Hindlimb muscle (tissue), 1 donor: ENCODE data around the gene FBXW11. TPM values are rescaled to one million over a fixed set of nuclear protein-coding genes. Genes with fewer than 3 reads are reported as not detected.
"Not testable (repeated sequence)": the region's sequence is repeated elsewhere in the genome, so short reads cannot be mapped to it uniquely, and the experiment has no call there.

Experiments
- DNase-seq: peaks from one replicate; pipeline ENCODE4 v3.0.0-alpha.2; 2013
- polyA plus RNA-seq: library from polyadenylated mRNA; unstranded; fragments of 120-200 nt; gene quantifications from one replicate; pipeline ENCODE4 v1.2.1, GENCODE V29; 2013; ENCODE audit not compliant: insufficient read length

Gene FBXW11
- polyA plus RNA-seq, 1 donor, result 34.5 TPM

DNA sequence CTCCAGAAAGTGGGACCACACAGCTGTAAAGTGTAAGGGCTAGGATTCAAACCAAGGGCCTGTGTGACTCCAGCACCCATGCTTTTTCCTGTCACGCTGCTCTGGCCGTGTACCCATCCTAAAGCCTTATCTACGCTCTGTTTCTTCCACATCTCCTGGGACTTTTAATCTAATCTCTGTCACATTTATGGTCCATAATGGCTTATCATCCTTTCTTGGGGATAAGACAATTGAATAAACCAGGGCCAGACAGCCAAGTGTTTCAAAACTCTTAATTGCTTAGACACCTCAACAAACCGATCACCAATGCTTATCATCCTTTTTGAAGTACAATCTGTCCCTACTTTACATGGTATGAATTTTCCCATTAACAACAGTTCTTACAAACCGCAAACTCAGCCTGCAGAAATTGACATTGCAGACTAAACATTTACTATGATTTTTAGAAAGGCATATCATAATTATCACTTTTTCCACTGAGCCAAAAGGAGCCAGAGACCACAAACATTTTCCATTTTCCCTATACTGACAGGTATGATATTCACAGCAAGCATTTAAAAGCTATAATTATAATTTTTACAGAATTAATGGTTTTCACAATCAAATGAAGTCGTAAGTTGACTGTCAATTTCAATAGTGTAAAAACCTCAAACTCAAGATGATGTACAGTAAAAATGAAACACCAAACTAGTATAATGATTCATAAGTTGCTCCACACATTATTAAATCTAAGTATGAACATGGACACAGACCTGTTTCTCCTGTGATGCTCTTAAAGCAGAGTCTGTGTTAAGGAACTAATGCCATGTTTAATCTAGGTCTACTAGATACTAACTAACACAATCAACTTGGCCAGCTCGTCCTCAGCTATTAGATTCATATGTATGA lies 99.5 kb downstream of the FBXW11 start:
- DNase-seq, result no peak

DNA sequence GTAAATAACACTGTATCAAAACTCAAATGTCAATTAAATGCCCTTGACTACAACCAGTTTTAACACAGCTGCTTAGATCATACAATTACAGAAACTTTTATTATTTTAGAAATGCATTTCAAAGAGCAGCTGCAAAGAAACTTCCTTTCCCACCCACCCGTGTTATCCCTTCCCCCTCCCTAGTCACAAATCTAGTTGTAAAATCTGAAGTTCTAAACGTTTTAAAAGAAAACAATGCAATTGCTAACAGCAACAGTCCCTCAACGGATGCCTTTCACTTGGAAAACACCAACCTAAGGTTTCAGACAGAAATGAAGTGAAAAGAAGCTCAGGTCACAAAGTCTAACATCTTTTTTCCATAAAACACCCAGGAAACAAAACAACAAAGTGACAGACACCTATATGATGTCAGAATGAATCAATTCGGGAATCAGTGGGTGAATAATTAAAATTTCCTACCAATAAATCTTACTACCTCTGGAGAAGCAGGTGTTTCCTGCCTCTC lies 100.3 kb downstream of the FBXW11 start:
- no peak for DNase-seq

DNA sequence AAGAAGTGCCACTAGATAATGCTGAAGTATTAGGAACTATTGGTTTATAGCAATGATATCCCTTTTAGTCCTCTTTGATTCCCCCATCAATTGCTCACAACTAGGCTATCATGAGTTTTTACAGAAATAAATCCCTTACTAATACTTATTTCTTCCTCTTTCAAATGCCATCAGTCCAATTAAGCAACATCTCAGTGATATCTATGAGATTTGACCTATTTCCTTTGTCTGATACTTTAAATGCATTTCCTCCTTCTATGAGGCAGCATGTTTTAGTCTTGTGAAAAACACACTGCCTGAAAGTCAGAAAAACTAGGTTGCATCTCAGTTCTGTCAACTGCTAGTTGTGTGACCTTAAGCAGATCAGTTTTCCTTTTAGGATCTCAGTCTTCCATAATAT lies 101.6 kb downstream of the FBXW11 start:
- no peak for DNase-seq

DNA sequence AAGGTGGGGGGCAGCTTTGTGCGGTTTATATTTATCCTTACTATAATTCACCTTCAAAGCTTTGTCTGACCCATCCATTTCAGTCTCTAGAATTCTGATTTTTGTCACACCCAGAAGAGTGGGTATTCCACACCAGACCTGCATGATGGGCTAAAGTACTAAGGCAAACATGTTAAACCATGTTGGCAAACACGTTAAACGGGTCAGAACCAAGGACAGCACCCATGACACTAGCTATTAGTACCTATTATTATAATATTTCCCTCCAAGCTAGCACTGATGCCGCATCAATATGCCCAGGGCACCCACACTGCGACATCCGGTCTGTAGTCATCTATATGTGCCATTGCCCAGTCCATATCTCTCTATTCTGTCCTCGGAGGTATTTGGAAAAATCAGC lies 104.7 kb downstream of the FBXW11 start:
- no peak for DNase-seq

DNA sequence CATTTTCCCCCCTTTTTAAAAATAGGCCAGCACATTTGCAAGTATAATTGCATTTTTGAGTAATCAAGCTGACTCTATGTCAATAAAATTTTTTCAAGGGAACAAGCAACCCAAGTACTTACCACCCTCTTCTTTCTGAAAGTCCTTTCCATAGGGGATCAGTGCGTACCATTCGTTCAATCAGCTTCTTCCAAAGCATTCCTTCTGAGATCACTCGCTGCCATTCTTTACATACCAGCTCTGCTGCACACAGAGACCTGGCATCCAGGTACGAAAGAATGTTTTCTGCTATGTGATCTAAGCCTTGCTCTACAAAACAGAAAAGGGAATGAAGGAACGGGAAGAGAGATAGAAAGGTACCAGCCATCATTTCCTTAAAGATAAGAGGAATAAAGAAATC lies 106.6 kb downstream of the FBXW11 start:
- no peak for DNase-seq

DNA sequence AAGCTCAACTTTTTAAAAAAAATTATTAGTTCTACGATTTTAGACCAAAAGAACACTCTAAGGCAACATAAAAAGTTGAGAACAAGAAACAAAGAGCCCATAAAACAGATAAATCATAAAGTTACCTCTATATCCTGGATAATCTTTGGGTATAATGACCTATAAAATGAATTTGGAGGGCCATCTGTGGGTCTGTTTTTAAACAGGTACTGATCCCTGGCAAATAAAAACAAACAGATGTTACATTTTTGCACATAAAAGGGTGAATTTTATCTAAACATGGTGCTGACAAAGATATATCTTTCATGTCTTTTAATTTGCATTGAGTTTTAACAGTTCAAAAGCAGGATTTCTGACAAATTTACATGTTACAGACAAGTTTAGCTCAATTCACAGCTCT lies 107.6 kb downstream of the FBXW11 start:
- DNase-seq, result no peak

DNA sequence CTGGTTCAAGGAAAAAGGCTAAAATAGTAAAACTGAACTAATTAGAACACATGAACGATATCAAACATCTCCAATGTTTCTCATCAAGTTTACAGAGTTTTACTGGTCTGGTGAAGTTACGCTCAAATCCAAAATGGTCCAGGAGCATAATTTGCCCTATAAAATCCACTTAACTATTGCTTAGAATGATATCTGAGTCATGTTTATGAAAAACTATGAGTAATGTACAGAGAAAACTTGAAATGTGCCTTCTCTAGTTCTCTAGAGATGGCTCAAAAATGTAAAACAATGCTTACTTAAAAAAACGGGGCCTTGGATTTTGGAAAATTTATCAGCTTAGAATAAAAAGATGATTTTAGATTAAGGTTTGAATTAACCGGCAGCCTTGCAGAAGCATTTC lies 108.1 kb downstream of the FBXW11 start:
- no peak for DNase-seq

DNA sequence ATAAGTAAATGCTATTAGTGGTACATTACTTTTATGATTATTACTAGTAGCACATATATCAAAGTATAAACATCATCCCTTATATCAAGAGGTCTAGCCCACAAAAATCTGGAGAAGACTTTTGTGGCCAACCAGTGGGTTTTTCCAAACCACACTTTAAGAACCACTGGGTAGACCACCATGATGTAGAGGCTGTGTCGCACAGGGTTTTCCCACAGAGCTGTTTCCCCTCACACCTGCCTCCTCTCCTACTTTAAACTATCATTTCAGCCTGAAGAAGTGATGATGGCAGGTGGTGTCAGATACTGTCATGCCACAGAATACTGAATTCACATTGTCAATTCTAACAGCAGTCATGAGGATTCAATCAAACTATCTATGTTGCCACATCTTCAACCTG lies 109.2 kb downstream of the FBXW11 start:
- DNase-seq, result no peak

DNA sequence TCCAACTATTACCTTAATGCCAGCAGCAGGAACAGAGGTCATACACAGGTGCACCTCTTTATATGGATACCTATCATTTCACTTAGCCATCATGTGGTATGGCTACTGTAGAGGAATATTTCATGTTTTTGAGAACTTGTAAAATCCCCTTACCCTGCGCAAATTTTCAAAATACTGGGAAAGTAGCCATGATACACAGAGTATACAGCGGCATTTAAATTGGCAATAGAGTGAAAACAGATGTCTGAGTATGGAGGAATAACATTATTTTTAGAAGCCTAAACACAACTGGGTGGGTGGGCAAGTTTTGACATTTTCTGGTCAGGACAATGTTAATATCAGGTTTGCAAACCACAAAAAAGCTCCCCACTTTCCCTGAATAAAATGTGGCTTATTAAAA lies 111.4 kb downstream of the FBXW11 start:
- DNase-seq, result no peak

DNA sequence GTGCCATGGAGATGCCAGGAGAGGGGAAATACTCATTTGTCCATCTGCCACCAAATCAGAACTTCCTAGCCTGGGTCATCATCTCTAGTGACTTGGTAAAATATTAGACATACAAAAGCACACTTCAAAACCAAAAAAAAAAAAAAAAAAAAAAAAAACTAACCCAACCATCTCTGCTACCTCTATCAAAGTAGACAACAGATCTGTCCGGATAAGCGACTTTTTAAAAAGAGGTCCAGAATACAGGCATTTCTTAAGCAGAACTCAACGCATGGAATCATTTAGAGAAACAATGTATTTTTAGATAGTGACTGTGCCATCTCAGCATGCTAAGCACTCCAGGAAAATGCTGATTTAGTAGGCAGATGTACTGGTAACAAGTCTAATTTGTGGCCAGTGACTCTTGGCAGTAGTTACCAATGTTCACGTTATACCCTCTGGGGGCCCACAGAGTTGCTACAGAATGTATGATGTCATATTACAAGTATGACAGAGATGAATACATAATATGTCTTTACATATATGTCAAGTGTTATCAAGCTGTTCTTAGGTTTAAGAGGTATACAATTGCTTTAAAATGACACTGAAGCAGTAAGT lies 113.0 kb downstream of the FBXW11 start:
- DNase-seq, result peak; percentile 30

DNA sequence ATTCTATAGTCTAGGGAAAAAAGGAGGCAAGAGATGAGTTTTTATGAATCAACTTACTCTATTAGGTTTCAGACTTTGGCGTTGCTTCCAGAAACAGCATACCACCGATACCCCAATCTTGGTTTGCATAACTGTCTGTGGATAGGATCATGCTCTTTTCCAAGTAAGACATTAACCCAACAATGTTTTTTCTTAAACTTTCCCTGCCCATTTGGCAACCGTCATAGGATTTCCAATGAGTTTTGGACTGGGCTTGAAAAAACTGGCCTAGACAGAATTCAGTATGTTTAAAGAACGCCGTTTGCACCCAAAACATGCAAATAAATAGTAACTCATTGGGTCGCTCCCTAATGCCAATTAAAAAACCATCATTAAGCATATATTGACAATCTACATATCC lies 114.8 kb downstream of the FBXW11 start:
- no peak for DNase-seq

DNA sequence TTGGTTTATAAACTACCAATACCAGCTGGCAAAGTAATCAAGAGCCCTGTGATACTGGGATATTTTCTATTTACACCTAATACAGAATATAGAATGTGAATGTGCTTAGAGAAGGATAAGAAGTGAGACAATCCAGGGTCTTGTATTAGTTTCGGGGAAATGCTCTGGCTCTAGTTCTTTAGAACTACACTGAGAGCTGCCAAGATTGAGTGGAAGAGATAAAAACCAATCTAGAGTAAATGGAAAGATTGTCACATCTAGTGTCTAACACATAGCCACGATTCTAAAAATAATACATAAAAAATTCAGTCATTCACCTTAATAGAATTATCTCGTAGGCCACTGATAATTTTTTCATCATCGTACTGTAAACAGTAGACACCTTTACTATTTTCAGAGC lies 115.3 kb downstream of the FBXW11 start:
- DNase-seq, result no peak

DNA sequence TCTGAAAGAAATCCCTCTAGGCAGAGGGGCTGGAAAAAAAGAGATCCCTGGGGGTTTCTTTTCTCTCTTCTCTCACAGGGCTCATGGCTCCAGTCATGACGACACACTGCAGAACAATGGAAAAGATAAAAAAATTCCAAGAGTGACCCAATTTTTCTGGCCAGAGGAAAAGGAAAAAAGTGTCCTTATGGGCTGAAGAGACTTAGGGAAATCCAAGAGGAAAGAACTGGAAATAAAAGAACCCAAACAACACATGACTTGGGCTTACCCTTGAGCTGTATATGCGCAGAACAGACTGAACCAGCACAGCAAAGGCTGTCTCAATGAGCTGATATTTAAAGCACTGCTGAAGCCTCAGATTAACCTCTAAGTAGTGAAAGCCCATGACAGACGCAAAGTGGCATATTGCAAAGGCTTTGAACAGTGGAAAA lies 118.4 kb downstream of the FBXW11 start:
- DNase-seq, result peak; percentile 39

DNA sequence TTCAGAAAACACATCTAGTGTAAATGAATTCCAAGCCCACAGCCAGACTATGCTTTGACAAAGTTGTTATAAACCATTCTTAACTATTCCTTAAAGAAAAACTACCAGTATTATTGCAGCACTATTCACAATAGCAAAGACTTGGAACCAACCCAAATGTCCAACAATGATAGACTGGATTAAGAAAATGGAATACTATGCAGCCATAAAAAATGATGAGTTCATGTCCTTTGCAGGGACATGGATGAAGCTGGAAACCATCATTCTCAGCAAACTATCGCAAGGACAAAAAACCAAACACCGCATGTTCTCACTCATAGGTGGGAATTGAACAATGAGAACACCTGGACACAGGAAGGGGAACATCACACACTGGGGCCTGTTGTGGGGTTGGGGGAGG lies 120.4 kb downstream of the FBXW11 start:
- not testable (repeated sequence) for DNase-seq

DNA sequence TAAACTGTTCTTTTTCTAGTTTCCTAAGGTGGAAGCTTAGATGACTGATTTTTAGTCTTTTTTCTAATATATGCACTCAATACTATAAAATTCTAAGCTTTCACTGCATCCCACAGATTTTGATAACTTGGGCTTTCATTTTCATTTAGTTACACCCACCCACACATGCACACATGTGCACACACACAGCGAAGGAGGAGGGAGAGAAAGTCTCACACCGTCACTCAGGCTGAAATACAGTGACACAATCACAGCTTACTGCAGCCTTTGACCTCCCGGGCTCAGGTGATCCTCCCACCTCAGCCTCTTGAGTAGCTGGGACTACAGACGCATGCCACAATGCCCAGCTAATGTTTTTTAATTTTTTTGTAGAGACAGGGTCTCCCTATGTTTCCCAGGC lies 124.3 kb downstream of the FBXW11 start:
- DNase-seq, result no peak

DNA sequence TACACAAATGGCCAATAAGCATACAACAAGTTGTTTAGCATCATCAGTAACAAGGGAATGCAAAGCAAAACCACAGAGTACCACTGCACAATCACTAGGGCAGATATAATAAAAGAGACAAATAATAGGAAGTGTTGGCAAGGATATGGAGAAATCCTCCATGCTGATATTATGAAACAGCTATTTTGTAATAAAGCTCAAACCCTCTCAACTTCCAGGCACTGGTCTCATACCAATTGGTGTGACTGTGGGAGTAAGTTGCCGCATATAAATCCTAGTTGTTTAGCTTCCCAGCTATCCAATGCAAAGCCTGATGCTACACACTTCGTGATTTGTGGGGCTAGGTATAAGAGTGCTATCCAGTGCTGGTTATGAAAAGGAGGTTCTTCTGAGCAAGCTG lies 132.2 kb downstream of the FBXW11 start:
- DNase-seq, result no peak

DNA sequence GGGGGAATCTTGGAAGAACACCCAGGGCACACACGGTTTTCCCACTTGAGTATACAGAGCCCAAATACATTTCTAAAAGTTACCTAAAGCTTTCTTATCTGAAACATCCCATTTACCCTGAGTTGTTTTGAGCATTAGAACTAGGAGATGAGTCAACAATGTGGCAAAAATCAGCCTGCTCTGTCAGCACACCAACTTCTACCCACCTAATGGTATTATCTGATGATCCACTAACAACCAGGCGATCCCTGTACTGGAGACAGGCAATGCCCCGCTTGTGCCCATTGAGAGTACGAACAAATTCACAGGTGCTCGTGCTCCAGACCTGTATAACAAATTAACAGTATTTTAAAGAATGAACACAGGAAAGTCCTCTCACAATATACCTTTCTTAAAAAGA lies 133.8 kb downstream of the FBXW11 start:
- no peak for DNase-seq

DNA sequence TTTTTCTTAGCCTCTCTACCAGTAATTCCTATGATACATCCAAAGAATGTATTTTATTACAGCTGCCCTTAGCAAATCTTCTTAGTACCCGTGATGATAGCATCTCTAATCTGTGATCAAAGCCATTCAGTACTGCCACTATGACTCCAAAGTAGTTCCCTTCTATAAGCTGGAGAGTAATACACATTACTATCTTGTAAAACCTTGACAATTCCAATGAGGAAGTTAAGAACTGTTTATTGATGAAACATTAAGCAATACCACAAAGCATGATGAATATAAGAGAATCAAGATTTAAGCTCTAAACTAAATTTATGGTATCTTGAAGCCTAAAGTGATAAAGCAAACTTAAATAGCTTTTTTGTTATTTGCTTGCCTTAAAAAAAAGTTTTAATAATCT lies 134.7 kb downstream of the FBXW11 start:
- DNase-seq, result no peak

DNA sequence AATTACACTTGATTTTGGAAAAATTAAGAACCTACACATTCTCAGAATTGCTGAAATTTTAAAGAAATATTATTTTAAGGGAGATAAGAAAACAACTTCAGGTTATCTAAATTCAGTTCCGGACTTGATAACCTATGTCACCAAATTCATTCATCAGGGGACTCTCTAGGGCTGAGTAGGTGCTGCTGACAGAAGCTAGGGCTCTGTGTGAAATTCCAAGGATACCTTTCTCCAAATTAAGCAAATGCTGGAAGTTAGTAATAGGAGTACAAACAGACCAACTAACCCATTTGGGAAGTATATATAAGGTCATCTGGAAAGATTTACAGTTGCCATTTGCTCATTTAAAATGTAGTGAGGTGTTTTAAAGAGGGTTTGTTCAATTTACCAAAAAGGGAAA lies 136.5 kb downstream of the FBXW11 start:
- no peak for DNase-seq

DNA sequence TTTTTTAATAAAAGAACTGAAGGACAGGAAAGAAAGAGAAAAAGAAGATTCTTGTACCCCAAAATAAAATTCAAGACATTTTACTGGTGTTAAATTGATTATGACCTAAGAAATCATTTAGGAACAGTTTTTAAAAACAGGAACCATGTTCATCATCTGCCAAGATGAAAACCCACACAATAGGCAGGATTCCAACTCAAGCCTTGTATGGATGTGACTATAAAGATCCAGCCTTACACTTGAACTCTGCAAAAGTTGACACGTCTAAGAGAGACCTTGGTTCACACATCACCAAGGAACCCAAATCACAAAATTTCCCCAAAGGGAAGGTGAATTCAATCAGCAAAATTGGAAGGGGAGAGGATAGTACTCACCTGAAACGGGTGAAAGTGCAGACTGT lies 138.2 kb downstream of the FBXW11 start:
- DNase-seq, result no peak

DNA sequence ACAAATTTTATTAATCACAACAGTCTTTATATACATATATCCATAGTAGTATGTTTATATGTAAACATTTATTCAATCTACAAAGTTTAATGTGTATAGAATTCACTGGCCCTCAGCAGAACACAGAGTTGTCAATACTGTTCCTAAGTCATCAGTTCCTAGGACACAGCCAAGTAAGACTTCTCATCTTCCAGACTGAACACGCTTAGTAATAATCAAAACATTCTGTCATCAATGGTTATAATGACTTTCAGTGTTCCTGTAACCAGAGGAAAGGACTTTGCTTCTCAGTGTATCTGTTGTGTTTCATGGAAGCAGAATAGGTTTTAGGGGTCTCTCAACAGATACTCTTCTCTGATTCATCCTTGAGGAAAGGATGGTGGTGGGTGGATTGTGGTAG lies 138.7 kb downstream of the FBXW11 start:
- DNase-seq, result no peak

DNA sequence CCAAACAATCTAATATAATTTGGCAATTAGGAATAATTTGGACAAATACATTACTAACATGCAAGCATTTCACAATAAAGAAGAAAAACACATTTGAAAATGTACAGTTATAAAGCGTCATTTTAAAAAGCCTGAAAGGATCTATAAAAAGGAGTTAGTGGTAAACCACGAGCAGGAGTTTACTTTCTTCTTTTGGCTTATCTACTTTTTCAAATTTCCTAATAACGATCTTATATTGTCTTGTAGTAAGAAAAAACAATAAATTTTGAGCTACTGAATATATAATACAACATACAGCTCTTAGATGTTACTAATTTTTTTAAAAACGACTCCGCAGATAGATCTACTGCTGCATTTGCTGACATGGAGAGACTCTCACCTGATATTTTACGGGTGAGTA lies 141.0 kb downstream of the FBXW11 start:
- no peak for DNase-seq

DNA sequence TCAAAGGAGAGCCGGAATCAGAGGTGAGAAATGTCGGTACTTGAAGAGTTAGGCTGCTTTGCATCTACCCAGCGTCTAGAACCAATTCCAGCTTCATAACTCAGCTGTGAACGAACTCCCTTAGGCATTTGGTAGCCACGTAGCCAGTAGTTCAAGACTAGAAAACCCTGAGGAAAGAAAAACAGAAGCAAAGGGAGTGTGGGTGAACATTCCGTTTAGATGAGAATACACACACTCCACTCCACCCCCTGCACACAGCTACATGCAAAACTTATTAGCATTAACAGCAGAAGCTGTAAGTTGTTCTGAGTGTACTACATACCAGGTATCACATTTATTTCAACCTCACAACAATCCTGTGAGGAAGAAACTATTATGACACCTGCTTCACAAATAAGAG lies 142.5 kb downstream of the FBXW11 start:
- no peak for DNase-seq

DNA sequence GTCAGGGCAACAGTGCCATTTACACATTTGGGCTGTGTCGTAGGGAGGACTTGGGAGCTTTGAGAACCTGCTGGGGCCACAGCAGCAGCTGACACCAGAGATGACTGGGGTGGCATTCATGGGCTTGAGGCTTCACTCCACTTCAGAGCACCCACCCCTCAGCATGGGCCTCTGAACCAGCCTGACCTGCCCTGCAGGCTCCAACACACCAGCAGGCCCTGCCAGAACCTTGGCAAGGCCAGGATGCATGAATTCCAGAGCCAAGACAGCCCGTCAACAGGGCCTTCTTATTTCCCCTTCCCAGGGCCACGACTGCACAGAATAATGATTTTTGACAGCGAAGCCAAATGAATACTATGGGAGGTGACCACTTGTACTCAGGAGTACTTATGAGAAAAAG lies 143.8 kb downstream of the FBXW11 start:
- DNase-seq, result no peak
